ENCODE measurements around the gene EID2.

Gene EID2

GRCh38 chr19:39498798-39499642, 40.9 kb downstream of the EID2 start, which contains the start of gene DLL3:
Gene DLL3, plus strand, starts transcription at chr19:39498947. Its CDS starts 28 bp downstream, at chr19:39498975.
- DNase-seq (ENCODE audit: insufficient read length) (no peak), FAIRE-seq (no peak)
- no peak for TF ChIP-seq TAF1 (IDR thresholded peaks at IDR 0.05; ENCODE audit: borderline replicate concordance, low read depth, low read length)
- no peak for TF ChIP-seq POLR2A (IDR thresholded peaks at IDR 0.05; ENCODE audit: low read depth, low read length)
- TF ChIP-seq POLR2AphosphoS5 (IDR thresholded peaks at IDR 0.05; ENCODE audit: low read depth, low read length): no peak

- FAIRE-seq: peak; percentile 46
- TF ChIP-seq POLR2AphosphoS5 (IDR thresholded peaks at IDR 0.05; ENCODE audit: low read depth, low read length): no peak
- no peak for TF ChIP-seq TAF1 (IDR thresholded peaks at IDR 0.05; ENCODE audit: borderline replicate concordance, low read depth, low read length)
- TF ChIP-seq POLR2A (IDR thresholded peaks at IDR 0.05; ENCODE audit: low read depth, low read length): no peak
- DNase-seq (ENCODE audit: insufficient read length): no peak
These were observed 41.8 kb downstream of the EID2 start for GRCh38 chr19:39497996-39498797.

- no peak for DNase-seq (ENCODE audit: insufficient read length)
- TF ChIP-seq POLR2AphosphoS5 (IDR thresholded peaks at IDR 0.05; ENCODE audit: low read depth, low read length) (no peak), POLR2A (IDR thresholded peaks at IDR 0.05; ENCODE audit: low read depth, low read length) (no peak), TAF1 (IDR thresholded peaks at IDR 0.05; ENCODE audit: borderline replicate concordance, low read depth, low read length) (no peak)
- FAIRE-seq: no peak
These were observed 42.3 kb downstream of the EID2 start for GRCh38 chr19:39497701-39497995.

- FAIRE-seq: no peak
These were observed 43.9 kb downstream of the EID2 start for GRCh38 chr19:39496063-39496462.

GRCh38 chr19:39494661-39495060, 45.3 kb downstream of the EID2 start:
- DNase-seq (ENCODE audit: insufficient read length): no peak
- FAIRE-seq: no peak
- TF ChIP-seq TAF1 (IDR thresholded peaks at IDR 0.05; ENCODE audit: borderline replicate concordance, low read depth, low read length) (no peak), POLR2AphosphoS5 (IDR thresholded peaks at IDR 0.05; ENCODE audit: low read depth, low read length) (no peak), POLR2A (IDR thresholded peaks at IDR 0.05; ENCODE audit: low read depth, low read length) (no peak)

More at GRCh38 chr19:39496063-39496462, 43.9 kb downstream of the EID2 start:
- DNase-seq (ENCODE audit: insufficient read length): no peak
- TF ChIP-seq TAF1 (IDR thresholded peaks at IDR 0.05; ENCODE audit: borderline replicate concordance, low read depth, low read length) (no peak), POLR2A (IDR thresholded peaks at IDR 0.05; ENCODE audit: low read depth, low read length) (no peak), POLR2AphosphoS5 (IDR thresholded peaks at IDR 0.05; ENCODE audit: low read depth, low read length) (no peak)

- DNase-seq (ENCODE audit: insufficient read length) (no peak), FAIRE-seq (no peak)
- TF ChIP-seq TAF1 (IDR thresholded peaks at IDR 0.05; ENCODE audit: borderline replicate concordance, low read depth, low read length): no peak
- no peak for TF ChIP-seq POLR2AphosphoS5 (IDR thresholded peaks at IDR 0.05; ENCODE audit: low read depth, low read length)
- TF ChIP-seq POLR2A (IDR thresholded peaks at IDR 0.05; ENCODE audit: low read depth, low read length): no peak
These were observed 47.2 kb downstream of the EID2 start for GRCh38 chr19:39492788-39493187.

GRCh38 chr19:39492225-39492624, 47.7 kb downstream of the EID2 start:
- DNase-seq (ENCODE audit: insufficient read length) (no peak), FAIRE-seq (no peak)
- TF ChIP-seq POLR2A (IDR thresholded peaks at IDR 0.05; ENCODE audit: low read depth, low read length) (peak; percentile 46; the same call in 1 of the 2 replicates), POLR2AphosphoS5 (IDR thresholded peaks at IDR 0.05; ENCODE audit: low read depth, low read length) (peak; percentile 63; the same call in 1 of the 2 replicates), TAF1 (IDR thresholded peaks at IDR 0.05; ENCODE audit: borderline replicate concordance, low read depth, low read length) (no peak)

GRCh38 chr19:39489756-39490155, 50.2 kb downstream of the EID2 start:
- DNase-seq (ENCODE audit: insufficient read length): no peak
- no peak for FAIRE-seq
- TF ChIP-seq TAF1 (IDR thresholded peaks at IDR 0.05; ENCODE audit: borderline replicate concordance, low read depth, low read length) (no peak), POLR2AphosphoS5 (IDR thresholded peaks at IDR 0.05; ENCODE audit: low read depth, low read length) (no peak), POLR2A (IDR thresholded peaks at IDR 0.05; ENCODE audit: low read depth, low read length) (no peak)

Data from GM12892 (cell line).